Sigmoid colon (tissue), 4 donors: ENCODE measurements around the gene TCN1.

Experiments used
- EP300 ChIP-seq, 4 donors: sonication (generic); formaldehyde crosslinking; IDR thresholded peaks; one replicate each; pipeline ENCODE4 v1.6.1; 2017; ENCODE audit warnings: antibody characterized with exemption in 4 of 4
- POLR2A ChIP-seq, 2 donors: fragments of 450-650 bp; IDR thresholded peaks; one replicate each; pipeline ENCODE4 v1.6.1; 2016; ENCODE audit warnings: antibody characterized with exemption in 2 of 2, mild to moderate bottlenecking in 2 of 2, moderate library complexity in 2 of 2
- TF ChIP-seq, protein P1 (sequence below), 4 experiments: fragments of 450-650 bp in 3 of 4; fragments of 200-600 bp in 1 of 4; IDR thresholded peaks; one replicate each; pipeline ENCODE4 v1.5.1; 2016 to 2019; ENCODE audit warnings: antibody characterized with exemption in 4 of 4, mild to moderate bottlenecking in 3 of 4, moderate library complexity in 2 of 4

DNA sequence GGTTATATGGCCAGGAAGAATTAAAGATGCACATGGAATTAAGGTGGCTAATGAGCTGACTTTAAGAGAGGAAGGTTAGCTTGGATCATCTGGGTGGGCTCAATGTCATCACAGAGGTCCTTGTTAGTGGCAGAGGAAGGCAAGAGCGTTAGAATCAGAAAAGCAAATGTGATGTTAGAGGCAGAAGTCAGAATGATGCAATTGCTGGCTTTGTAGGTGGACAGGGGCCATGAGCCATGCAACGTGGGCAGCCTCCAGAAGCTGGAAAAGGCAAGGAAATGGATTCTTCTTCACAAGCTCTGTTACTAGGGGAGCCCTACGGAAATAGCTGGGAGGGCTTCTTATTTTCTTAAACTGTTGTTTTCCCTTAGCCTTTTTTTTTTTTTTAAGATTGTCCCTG, 18.7 kb downstream of the TCN1 start:
- TF ChIP-seq, protein P1, sequence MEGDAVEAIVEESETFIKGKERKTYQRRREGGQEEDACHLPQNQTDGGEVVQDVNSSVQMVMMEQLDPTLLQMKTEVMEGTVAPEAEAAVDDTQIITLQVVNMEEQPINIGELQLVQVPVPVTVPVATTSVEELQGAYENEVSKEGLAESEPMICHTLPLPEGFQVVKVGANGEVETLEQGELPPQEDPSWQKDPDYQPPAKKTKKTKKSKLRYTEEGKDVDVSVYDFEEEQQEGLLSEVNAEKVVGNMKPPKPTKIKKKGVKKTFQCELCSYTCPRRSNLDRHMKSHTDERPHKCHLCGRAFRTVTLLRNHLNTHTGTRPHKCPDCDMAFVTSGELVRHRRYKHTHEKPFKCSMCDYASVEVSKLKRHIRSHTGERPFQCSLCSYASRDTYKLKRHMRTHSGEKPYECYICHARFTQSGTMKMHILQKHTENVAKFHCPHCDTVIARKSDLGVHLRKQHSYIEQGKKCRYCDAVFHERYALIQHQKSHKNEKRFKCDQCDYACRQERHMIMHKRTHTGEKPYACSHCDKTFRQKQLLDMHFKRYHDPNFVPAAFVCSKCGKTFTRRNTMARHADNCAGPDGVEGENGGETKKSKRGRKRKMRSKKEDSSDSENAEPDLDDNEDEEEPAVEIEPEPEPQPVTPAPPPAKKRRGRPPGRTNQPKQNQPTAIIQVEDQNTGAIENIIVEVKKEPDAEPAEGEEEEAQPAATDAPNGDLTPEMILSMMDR (IDR thresholded peaks at IDR 0.05) = no peak
- TF ChIP-seq POLR2A (IDR thresholded peaks at IDR 0.05) (no peak), EP300 (IDR thresholded peaks at IDR 0.05) (no peak)
